ENCODE measurements around the gene DYNLT4. TPM values are rescaled to one million over a fixed set of nuclear protein-coding genes. Genes with fewer than 3 reads are reported as not detected.
"Not testable (repeated sequence)": the region's sequence is repeated elsewhere in the genome, so short reads cannot be mapped to it uniquely, and the experiment has no call there.

The DYNLT4 gene
- total RNA-seq, 3 donors from 2014 or later (not counting 1 experiment from before 2014, with no cell fraction given): 0.96 to 1.2 TPM; not detected in 1

DNA sequence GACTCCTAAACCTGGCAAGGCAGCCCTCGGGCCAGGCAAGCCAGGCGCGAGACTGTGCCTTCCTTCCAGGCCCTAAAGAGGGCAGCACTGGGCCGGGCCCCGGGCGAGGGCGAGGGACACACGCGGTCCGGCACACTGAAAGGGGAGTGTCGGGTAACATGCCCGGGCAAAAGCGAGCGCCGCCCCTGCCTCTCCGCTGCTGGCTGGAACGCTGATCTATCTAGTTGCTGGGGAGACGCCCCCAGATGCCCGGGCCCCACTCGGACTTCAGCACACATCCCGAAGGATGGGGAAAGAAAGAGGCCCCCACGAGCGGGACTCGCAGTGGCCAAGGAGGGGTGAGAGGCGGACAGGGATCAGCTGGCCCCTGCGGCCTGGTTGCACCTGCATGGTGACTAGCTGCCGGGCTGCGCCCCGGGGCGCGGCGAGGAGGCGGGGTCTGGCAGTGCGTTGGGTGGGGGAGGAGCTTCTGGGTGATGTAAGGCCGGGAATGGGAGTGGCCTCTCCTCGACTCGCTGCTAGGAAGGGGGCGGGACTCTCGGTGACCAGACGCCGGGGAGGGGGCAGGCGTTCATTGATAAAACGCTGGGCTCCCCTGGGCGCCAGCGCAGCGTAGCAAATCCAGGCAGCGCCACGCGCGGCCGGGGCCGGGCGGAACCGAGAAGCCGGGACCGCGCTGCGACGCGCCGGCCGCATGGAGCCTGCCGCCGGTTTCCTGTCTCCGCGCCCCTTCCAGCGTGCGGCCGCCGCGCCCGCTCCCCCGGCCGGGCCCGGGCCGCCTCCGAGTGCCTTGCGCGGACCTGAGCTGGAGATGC lies 7.2 kb downstream of the DYNLT4 start, which contains the start of gene PLK3:
Gene PLK3, plus strand, starts transcription at position 608 of the 815 bp plus-strand sequence. Its CDS starts 87 bp downstream, at position 695.
- intact Hi-C loops (cut with micrococcal nuclease): loop anchor here (2.0 kb wide), 1 partner anchor 19 kb away; no protein-coding TSS in a partner anchor
- DNase-seq (peak; percentile 93 to 100), ATAC-seq (peak; percentile 88 to 96 (median 88))
- H3K36me3 ChIP-seq (ENCODE audit: control insufficient read depth, insufficient read depth, low read length): peaks cover 20% of the 10 kb centered on the region
- 0% methylated on average over 79 of the region's 79 CpGs for WGBS (ENCODE audit: insufficient coverage)
- Mint-ChIP-seq H3K4me1 (peaks cover 5 to 20% of the 10 kb centered on the region in 2 donors), H3K27me3 (ENCODE audit: low read depth in 2 of 2) (no peaks in the 10 kb centered on the region), H3K27ac (peak within 1 kb of the TSS; percentile 98 to 100), H3K36me3 (no peaks in the 10 kb centered on the region), H3K9me3 (no peaks in the 10 kb centered on the region), H3K4me3 (peak within 1 kb of the TSS; percentile 97)
- peaks cover 28% of the 10 kb centered on the region for H3K4me1 ChIP-seq (ENCODE audit: control insufficient read depth, insufficient read depth, low read length)
- H3K27me3 ChIP-seq (ENCODE audit: control insufficient read depth, insufficient read depth, low read length): no peaks in the 10 kb centered on the region
- TF ChIP-seq, protein P1, sequence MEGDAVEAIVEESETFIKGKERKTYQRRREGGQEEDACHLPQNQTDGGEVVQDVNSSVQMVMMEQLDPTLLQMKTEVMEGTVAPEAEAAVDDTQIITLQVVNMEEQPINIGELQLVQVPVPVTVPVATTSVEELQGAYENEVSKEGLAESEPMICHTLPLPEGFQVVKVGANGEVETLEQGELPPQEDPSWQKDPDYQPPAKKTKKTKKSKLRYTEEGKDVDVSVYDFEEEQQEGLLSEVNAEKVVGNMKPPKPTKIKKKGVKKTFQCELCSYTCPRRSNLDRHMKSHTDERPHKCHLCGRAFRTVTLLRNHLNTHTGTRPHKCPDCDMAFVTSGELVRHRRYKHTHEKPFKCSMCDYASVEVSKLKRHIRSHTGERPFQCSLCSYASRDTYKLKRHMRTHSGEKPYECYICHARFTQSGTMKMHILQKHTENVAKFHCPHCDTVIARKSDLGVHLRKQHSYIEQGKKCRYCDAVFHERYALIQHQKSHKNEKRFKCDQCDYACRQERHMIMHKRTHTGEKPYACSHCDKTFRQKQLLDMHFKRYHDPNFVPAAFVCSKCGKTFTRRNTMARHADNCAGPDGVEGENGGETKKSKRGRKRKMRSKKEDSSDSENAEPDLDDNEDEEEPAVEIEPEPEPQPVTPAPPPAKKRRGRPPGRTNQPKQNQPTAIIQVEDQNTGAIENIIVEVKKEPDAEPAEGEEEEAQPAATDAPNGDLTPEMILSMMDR (IDR thresholded peaks at IDR 0.05): peak; percentile 71
- peak within 1 kb of the TSS; percentile 83 for H3K27ac ChIP-seq (ENCODE audit: low read length)
- no peaks in the 10 kb centered on the region for H3K9me3 ChIP-seq (ENCODE audit: control insufficient read depth, insufficient read depth, low read length)
- peak within 1 kb of the TSS; percentile 77 for H3K4me3 ChIP-seq (ENCODE audit: low read length)

DNA sequence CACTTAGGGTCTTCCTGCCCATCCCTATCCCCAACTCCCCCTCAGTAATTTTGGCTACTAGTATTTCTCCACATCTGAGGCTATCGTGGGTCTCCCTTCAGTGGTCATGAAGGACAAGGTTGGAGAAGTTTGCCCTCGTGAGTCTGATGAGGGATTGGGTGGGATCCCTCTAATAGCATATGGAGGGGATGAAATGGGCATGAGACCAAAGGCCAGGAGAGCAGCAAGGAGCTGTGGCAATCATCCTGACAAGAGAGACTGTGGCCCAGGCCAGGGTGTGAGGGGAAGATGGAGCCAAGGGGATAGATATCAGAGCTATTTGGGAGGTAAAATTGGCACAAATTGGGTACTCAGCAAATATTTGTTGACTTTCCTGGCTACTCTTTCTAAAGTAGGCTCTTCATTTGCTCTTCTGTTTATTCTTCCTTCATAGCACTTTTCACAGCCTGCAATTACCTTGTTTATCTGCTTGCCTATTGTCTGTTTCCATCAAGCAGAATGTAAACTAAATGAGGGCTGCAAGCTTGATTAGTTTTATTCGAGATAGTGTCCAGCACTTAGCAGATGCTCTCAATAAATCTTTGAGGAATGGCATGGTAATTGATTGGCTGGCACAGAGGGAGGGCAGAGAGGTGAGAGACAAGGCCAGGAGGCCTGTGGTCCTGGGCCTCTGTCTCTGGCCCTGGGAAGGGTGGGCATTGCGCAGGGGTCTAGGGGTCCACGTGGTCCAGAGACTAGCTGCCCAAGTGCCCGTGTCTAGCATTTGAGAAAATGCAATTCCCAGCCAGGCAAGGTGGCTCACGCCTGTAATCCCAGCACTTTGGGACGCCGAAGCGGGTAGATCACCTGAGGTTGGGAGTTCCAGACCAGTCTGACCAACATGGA lies 8.4 kb downstream of the DYNLT4 start:
- 95% methylated on average over 10 of the region's 10 CpGs for WGBS (ENCODE audit: insufficient coverage)

DNA sequence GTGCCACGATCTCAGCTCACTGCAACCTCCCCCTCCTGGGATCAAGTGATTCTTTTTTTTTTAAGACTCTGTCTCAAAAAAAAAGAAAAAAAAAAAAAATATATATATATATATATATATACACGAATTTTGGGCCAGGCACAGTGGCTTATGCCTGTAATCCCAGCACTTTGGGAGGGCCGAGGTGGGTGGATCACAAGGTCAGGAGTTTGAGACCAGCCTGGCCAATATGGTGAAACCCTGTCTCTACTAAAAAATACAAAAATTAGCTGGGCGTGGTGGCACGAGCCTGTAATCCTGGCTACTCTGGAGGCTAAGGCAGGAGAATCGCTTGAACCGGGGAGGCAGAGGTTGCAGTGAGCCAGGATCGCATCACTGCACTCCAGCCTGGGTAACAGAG lies 9.3 kb downstream of the DYNLT4 start:
- ATAC-seq; H3K27me3 ChIP-seq (ENCODE audit: control insufficient read depth, insufficient read depth, low read length); H3K9me3 Mint-ChIP-seq; H3K27ac ChIP-seq (ENCODE audit: low read length); intact Hi-C loops (cut with micrococcal nuclease); H3K9me3 ChIP-seq (ENCODE audit: control insufficient read depth, insufficient read depth, low read length); H3K36me3 ChIP-seq (ENCODE audit: control insufficient read depth, insufficient read depth, low read length); H3K4me3 Mint-ChIP-seq; H3K4me3 ChIP-seq (ENCODE audit: low read length); H3K27me3 Mint-ChIP-seq (ENCODE audit: low read depth in 2 of 2); DNase-seq; H3K36me3 Mint-ChIP-seq: not testable (repeated sequence)
- WGBS (ENCODE audit: insufficient coverage): 95% methylated on average over 6 of the region's 8 CpGs
- H3K27ac Mint-ChIP-seq: peak overlapping the region in 1 of 2 donors; percentile 66
- H3K4me1 ChIP-seq (ENCODE audit: control insufficient read depth, insufficient read depth, low read length): peaks cover 28% of the 10 kb centered on the region
- peaks cover 5 to 25% of the 10 kb centered on the region in 2 donors for H3K4me1 Mint-ChIP-seq

More for the DNA sequence above, 8.4 kb downstream of the DYNLT4 start:
- DNase-seq (no peak), ATAC-seq (no peak)
- peaks cover 5 to 20% of the 10 kb centered on the region in 2 donors for H3K4me1 Mint-ChIP-seq
- Histone ChIP-seq H3K9me3 (ENCODE audit: control insufficient read depth, insufficient read depth, low read length) (no peaks in the 10 kb centered on the region), H3K4me1 (ENCODE audit: control insufficient read depth, insufficient read depth, low read length) (peaks cover 28% of the 10 kb centered on the region), H3K36me3 (ENCODE audit: control insufficient read depth, insufficient read depth, low read length) (peaks cover 14% of the 10 kb centered on the region), H3K27ac (ENCODE audit: low read length) (no peak overlapping the region), H3K4me3 (ENCODE audit: low read length) (no peak overlapping the region), H3K27me3 (ENCODE audit: control insufficient read depth, insufficient read depth, low read length) (no peaks in the 10 kb centered on the region)
- no peaks in the 10 kb centered on the region for H3K36me3 Mint-ChIP-seq
- TF ChIP-seq, protein P1 (IDR thresholded peaks at IDR 0.05): no peak
- H3K9me3 Mint-ChIP-seq: no peaks in the 10 kb centered on the region
- peak overlapping the region; percentile 98 to 100 for H3K27ac Mint-ChIP-seq
- no peaks in the 10 kb centered on the region for H3K27me3 Mint-ChIP-seq (ENCODE audit: low read depth in 2 of 2)
- intact Hi-C loops (cut with micrococcal nuclease): no loop called here
- H3K4me3 Mint-ChIP-seq: peak overlapping the region; percentile 97

All from natural killer cell (primary cell).